Mucosa of stomach (tissue), 1 donor: ENCODE data around the gene RING1.

Experiments
- H3K27me3 ChIP-seq: one replicate; pipeline ENCODE4 v1.7.0; 2013; ENCODE audit warnings: mild to moderate bottlenecking, low read length; ENCODE audit not compliant: control insufficient read depth, insufficient read depth
- H3K36me3 ChIP-seq: one replicate; pipeline ENCODE4 v1.7.0; 2013; ENCODE audit warnings: low read length; ENCODE audit not compliant: control insufficient read depth, insufficient read depth
- H3K4me1 ChIP-seq: one replicate; pipeline ENCODE4 v1.7.0; 2013; ENCODE audit warnings: mild to moderate bottlenecking, low read length; ENCODE audit not compliant: control insufficient read depth, insufficient read depth
- H3K4me3 ChIP-seq: one replicate; pipeline ENCODE4 v1.7.0; 2013; ENCODE audit warnings: low read length
- H3K9ac ChIP-seq: one replicate; pipeline ENCODE4 v1.7.0; 2013; ENCODE audit warnings: mild to moderate bottlenecking, low read length, moderate library complexity
- H3K9me3 ChIP-seq: one replicate; pipeline ENCODE4 v1.7.0; 2013; ENCODE audit warnings: mild to moderate bottlenecking, low read length, moderate library complexity; ENCODE audit not compliant: control insufficient read depth
- donor health status: Pancreatic carcinoma.

RING1 gene

DNA sequence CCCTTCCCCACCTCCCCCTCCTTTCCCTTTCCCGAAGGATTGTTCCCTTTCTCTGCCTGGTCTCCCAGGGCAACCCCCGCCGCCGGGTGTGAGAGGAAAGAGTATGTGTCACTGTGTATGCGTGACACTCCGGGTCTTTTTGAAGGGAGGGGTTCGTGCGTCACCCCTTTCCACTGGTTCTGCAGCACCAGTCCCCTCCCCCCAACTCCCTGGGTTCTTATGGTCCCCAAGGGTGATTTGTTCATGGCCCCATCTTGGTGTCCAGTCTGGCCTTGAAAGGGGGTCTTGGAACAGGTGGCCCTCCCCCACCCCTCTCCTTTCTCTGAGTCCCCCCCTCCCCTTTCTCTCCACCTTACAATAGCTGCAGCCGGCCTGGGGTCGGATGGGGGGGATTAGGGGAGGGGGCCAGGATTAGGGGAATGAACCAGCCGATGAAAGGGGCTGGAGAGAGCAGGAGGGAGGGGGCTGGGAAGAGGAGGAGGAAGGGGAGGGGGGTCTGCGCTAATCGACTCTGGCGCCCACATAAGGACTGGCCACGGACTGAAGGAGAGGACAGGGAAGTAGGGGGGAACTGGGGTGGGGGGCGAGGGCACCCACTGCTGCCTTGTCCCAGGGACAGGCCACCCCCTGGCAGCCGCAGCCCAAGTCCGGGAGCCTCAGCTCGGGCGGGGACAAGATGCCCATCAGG, 1.3 kb upstream of the RING1 start:
- no peak overlapping the region for H3K4me3 ChIP-seq
- H3K4me1 ChIP-seq, result peaks cover 35% of the 10 kb centered on the region
- H3K36me3 ChIP-seq, result peaks cover 23% of the 10 kb centered on the region
- no peaks in the 10 kb centered on the region for H3K9me3 ChIP-seq
- peak overlapping the region; percentile 98 for H3K9ac ChIP-seq
- H3K27me3 ChIP-seq, result no peaks in the 10 kb centered on the region

DNA sequence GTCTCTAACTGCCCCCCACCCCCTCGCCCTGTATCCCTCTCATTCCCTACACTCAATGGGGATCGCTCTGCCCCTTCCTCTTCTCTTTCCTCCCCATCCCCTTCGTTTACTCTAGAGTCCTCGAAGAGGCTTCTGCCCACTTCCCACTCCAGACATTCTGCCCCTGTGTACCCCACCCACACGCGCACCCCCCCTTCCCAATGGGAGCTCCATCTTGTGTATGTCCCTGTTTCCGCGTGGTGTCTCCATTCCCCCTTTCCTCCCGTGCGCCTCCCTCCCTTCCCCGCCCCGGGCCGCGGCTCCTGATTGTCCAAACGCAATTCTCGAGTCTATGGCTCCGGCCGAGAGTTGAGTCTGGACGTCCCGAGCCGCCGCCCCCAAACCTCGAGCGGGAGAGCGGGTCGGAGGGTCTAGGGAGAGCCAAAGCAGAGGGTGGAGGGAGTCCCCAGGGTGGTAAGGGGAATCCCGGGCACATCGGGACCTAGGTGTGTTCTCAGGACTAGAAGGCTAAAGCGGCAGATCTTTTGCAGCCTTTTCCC, 679 bp upstream of the RING1 start:
- H3K9ac ChIP-seq, result peak overlapping the region; percentile 98
- peaks cover 29% of the 10 kb centered on the region for H3K4me1 ChIP-seq
- H3K4me3 ChIP-seq, result peak overlapping the region; percentile 81
- H3K9me3 ChIP-seq, result no peaks in the 10 kb centered on the region
- peaks cover 17% of the 10 kb centered on the region for H3K36me3 ChIP-seq
- H3K27me3 ChIP-seq, result peaks cover 2% of the 10 kb centered on the region

DNA sequence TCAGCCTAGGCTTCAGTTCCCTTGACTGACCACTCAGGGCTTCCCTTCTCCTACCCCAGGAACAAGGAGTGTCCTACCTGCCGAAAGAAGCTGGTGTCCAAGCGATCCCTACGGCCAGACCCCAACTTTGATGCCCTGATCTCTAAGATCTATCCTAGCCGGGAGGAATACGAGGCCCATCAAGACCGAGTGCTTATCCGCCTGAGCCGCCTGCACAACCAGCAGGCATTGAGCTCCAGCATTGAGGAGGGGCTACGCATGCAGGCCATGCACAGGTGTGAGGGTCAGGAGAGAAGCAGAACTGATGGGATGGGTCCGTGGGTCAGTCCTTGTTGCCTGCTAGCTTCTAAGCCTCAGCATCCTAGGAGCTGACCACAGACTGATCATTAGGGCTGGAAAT, 1.6 kb downstream of the RING1 start:
- H3K4me1 ChIP-seq, result peaks cover 29% of the 10 kb centered on the region
- peaks cover 7% of the 10 kb centered on the region for H3K36me3 ChIP-seq
- H3K4me3 ChIP-seq, result no peak overlapping the region
- H3K9me3 ChIP-seq, result no peaks in the 10 kb centered on the region
- H3K27me3 ChIP-seq, result peaks cover 19% of the 10 kb centered on the region
- no peak overlapping the region for H3K9ac ChIP-seq

DNA sequence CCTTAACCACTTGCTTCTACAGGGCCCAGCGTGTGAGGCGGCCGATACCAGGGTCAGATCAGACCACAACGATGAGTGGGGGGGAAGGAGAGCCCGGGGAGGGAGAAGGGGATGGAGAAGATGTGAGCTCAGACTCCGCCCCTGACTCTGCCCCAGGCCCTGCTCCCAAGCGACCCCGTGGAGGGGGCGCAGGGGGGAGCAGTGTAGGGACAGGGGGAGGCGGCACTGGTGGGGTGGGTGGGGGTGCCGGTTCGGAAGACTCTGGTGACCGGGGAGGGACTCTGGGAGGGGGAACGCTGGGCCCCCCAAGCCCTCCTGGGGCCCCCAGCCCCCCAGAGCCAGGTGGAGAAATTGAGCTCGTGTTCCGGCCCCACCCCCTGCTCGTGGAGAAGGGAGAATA, 2.8 kb downstream of the RING1 start:
- H3K9ac ChIP-seq, result no peak overlapping the region
- peaks cover 19% of the 10 kb centered on the region for H3K27me3 ChIP-seq
- H3K4me3 ChIP-seq, result no peak overlapping the region
- peaks cover 7% of the 10 kb centered on the region for H3K36me3 ChIP-seq
- H3K9me3 ChIP-seq, result no peaks in the 10 kb centered on the region
- H3K4me1 ChIP-seq, result peaks cover 19% of the 10 kb centered on the region

DNA sequence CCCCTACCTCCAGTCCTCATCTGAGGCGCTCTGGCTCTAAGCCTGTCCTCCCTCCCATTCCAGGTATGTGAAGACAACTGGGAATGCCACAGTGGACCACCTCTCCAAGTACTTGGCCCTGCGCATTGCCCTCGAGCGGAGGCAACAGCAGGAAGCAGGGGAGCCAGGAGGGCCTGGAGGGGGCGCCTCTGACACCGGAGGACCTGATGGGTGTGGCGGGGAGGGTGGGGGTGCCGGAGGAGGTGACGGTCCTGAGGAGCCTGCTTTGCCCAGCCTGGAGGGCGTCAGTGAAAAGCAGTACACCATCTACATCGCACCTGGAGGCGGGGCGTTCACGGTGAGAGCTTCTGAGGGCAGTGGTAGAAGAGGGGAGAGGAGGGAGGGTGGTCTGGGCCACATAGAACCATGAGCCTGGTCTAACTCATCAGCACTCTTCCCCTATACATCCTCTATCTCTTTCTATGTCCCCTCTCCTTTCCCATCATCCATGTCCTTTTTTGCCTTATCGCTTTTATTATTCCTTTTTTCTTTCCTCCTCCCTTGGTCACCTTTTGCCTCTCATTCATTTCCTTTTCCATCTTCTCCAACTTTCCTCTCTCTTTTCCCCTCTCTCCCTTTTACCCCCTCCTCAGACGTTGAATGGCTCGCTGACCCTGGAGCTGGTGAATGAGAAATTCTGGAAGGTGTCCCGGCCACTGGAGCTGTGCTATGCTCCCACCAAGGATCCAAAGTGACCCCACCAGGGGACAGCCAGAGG, 3.5 kb downstream of the RING1 start:
- peaks cover 7% of the 10 kb centered on the region for H3K36me3 ChIP-seq
- peaks cover 19% of the 10 kb centered on the region for H3K4me1 ChIP-seq
- no peaks in the 10 kb centered on the region for H3K9me3 ChIP-seq
- no peak overlapping the region for H3K9ac ChIP-seq
- peaks cover 19% of the 10 kb centered on the region for H3K27me3 ChIP-seq
- H3K4me3 ChIP-seq, result no peak overlapping the region

DNA sequence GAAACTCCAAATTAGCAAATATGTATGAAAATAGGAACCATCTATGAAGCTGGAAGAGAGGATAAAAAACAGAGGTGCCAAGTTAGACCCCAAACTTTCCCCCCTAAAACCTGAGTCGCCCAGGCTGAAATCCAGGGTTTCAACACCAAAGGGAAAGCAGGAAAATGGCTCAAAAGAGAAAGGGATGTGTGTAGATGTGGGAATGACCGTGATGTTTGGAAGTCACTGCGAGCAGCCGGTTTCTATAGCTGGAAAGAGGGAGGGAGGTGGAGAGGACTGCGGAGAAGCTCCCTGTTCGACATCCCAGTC, 4.5 kb downstream of the RING1 start:
- peak overlapping the region; percentile 61 for H3K9ac ChIP-seq

DNA sequence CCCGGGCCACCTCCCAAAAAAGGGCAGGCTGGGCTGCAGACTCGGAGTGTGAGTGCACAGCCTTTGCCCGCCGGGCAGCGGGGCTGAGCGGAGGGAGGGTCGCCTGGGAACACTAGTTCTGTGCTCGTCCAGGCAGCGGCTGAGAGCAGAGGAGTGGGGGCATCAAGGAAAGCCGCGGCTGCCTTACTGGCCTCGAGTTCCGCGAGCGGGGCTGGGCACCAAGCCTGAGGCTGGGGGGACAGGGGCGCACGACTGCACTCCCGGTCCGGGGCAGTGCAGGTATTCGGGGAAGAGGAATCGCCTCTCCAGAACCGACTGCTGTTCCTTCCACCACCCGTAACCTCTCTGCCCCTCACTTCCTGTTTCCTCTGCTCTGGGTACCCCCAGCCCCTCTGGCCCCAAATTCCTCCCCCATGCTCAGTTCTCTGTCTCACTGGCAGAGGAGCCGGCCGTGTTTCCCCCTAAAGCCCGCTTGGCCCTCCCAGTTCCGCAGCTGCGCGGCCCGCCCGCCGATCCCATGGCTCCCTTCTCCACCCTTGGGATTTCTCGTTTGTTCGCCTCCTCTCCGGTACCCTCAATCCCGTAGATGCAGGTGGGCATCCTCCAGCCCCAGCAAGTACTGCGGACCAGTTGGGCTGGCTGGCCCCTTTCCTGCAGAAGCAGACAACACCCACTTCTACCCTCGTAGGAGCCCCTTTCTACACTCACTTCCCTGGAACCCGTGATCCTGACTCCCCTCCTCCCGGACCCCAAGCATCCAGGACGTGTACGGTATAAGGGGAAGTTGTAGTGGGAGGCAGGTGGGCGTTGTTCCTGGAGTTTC, 5.1 kb downstream of the RING1 start:
- H3K36me3 ChIP-seq, result peaks cover 7% of the 10 kb centered on the region
- H3K4me3 ChIP-seq, result peak overlapping the region; percentile 7
- peaks cover 19% of the 10 kb centered on the region for H3K27me3 ChIP-seq
- peak overlapping the region; percentile 61 for H3K9ac ChIP-seq
- H3K4me1 ChIP-seq, result peaks cover 13% of the 10 kb centered on the region
- H3K9me3 ChIP-seq, result no peaks in the 10 kb centered on the region

More for the DNA sequence above, 4.5 kb downstream of the RING1 start:
- Histone ChIP-seq H3K4me1 (peaks cover 13% of the 10 kb centered on the region), H3K9me3 (no peaks in the 10 kb centered on the region), H3K36me3 (peaks cover 7% of the 10 kb centered on the region), H3K27me3 (peaks cover 19% of the 10 kb centered on the region), H3K4me3 (peak overlapping the region; percentile 7)

DNA sequence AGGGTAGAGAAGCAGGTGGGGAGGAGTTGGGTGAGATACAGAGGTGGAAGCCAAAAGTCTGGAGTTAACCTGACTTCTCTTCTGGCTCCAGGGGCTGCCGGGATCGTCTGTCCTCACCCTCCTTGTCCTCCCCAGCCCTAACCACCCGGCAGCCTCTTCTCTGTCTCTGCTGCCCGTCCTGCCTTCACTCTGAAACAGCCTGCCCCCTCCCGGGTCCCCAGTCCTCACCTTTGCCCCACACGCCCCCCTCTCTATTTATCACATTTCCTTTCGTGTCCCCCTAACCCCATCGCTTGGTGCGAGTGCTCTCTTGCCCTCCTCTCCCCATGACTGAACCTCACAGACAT, 5.7 kb downstream of the RING1 start:
- peaks cover 7% of the 10 kb centered on the region for H3K36me3 ChIP-seq
- H3K4me3 ChIP-seq, result no peak overlapping the region
- peaks cover 13% of the 10 kb centered on the region for H3K4me1 ChIP-seq
- no peaks in the 10 kb centered on the region for H3K9me3 ChIP-seq
- H3K27me3 ChIP-seq, result peaks cover 19% of the 10 kb centered on the region
- H3K9ac ChIP-seq, result no peak overlapping the region

DNA sequence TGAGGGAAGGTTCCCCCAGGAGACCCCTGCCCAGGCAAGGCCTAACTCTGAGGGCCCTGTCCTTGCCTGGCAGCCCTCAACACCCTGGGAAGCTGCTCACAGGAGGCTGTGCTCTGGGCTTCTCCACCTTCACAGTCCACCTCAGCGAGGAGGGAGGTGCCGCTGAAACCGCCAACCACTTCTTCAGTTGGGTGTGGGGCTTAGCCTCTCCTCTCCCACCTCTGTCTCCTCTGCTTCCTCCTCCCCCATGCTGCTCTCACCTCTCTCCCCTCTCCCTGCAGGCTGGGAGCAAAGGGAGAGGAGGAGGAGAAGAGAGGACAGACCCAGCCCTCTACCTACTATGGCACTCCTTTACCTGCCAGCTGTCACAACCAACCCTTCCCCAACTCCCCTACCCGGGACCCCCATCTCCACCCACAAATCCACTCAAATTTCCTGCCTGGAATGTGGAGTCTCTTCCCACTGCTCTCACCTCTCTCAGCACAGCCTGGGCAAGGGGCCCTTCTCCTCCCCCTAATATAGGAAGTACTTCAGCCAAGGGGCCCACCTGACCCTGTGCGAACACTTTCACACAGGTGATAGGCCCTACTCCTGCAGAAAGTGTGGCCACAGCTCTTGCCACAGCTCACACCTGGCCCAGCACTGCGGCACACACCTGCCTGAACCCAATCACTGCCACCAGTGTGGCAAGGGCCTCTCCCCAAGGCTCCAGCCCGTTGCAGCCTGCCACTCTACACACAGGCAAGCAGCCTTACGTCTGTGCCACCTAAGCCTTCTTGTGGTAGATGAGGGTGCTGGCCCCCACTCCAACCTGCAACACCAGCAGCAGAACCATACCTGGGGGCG, 7.2 kb downstream of the RING1 start:
- Histone ChIP-seq H3K4me3 (no peak overlapping the region), H3K36me3 (no peaks in the 10 kb centered on the region), H3K9ac (no peak overlapping the region), H3K27me3 (peaks cover 19% of the 10 kb centered on the region), H3K9me3 (no peaks in the 10 kb centered on the region), H3K4me1 (peaks cover 13% of the 10 kb centered on the region)

DNA sequence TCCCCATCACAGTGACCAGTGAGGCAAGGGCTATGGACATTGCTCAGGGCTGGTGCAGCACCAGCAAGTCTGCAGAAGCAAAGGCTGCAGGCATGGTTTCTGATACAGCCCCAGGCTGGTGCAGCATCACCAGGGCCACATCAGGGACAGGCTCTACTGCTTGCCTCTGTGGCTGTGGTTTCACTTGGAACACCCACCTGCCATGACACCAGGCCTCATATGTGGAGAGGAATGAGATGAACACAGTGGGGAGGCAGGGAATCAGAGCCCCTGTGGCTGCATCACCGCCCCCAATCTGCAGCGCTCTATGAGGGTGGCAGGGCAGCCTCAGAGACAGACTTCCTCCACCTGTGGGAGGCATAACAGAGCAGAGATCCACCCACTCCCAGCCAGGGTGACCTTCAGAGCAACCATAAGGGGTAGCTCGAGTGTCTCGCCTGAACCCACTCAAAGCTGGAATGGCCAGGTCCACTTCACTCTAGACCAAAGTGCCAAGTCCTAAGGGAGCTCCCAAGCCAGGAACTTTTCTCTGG, 7.9 kb downstream of the RING1 start:
- Histone ChIP-seq H3K9me3 (no peaks in the 10 kb centered on the region), H3K9ac (no peak overlapping the region), H3K4me3 (no peak overlapping the region), H3K36me3 (no peaks in the 10 kb centered on the region), H3K4me1 (peaks cover 13% of the 10 kb centered on the region), H3K27me3 (peaks cover 19% of the 10 kb centered on the region)

DNA sequence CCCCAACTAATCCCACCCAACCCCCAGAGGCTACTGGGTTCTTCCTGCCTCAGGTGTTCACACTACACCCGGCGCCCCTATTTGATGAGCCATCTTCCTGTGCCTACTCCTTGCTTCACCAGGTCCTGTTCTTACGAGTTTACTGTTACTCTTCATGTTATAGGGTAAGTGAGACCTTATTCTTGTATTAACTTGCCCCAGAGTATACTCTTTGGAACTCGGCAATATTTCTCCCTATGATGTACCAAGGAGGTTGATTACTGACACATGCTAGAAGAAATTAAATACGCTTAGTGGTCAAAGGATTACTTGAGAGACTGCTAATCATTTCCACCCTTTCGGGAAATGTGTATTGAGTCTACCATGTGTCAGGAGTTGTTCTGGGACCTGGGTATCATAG, 8.9 kb downstream of the RING1 start:
- Histone ChIP-seq H3K9me3 (no peaks in the 10 kb centered on the region), H3K27me3 (peaks cover 19% of the 10 kb centered on the region), H3K9ac (no peak overlapping the region), H3K4me1 (peaks cover 13% of the 10 kb centered on the region), H3K4me3 (no peak overlapping the region), H3K36me3 (no peaks in the 10 kb centered on the region)
